HUDEP-2 (cell line): ENCODE results near the gene ERBB4.
"Not testable (repeated sequence)": the region's sequence is repeated elsewhere in the genome, so short reads cannot be mapped to it uniquely, and the experiment has no call there.

Experiments used
- DNase-seq, 76 experiments: peaks; one replicate each; lab custom pipeline; 2025; ENCODE audit not compliant: unreplicated experiment in 76 of 76; lab: John Stamatoyannopoulos, UW

Gene ERBB4

GRCh38 chr2:211665299-211665698, 873.3 kb downstream of the ERBB4 start:
- no peak for DNase-seq

- no peak for DNase-seq
Observed at GRCh38 chr2:211664321-211664720, 874.3 kb downstream of the ERBB4 start.

DNA sequence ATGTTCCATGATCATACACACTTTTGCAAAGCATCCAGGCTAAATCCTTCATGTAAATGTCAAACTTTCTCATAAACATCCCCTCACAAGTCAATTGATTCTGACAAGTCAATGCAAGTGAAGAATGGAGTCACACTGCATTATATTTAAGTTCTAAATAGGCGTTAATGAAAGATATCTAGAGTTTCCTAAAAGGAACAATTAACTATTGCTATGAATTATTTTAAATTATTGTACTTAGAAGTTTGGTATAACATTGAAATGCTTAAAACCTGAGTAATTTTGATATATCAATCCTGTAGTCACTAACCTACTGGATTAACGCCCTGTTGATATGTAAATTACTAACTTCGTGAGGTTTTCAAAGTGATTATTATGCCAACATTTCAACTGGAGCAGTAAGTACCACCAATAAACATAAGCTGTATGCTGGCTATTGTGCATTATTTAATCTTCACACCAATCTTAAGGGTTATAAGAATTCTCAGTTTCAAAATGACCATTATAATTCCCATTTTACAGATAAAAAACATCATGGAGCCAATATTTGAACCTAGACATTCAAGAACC, 884.3 kb downstream of the ERBB4 start:
- DNase-seq, result no peak

GRCh38 chr2:211652327-211652726, 886.3 kb downstream of the ERBB4 start:
- DNase-seq, result no peak

DNA sequence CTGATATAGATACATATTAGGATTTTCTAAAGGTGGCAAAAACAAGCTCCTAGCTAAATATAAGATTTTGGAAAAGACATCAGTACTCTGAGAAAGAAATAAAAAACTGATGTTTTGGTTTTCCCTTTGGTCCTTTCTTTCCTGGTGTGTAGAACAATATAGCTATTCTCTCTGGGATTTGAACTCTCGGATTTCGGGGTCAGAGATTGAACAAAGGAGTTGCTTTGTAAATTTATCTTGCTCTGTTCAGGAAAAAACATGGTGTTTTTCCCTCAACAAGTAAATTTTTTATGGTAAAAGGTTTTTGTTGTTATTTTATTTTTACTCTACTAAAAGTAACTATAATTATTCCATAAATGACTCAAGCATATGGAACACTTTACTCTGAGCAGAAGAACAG, 889.3 kb downstream of the ERBB4 start:
- DNase-seq, result no peak

GRCh38 chr2:211631503-211631902, 907.1 kb downstream of the ERBB4 start:
- no peak for DNase-seq

GRCh38 chr2:211623096-211623495, 915.5 kb downstream of the ERBB4 start:
- DNase-seq, result no peak

- no peak for DNase-seq
Observed at GRCh38 chr2:211620986-211621385, 917.6 kb downstream of the ERBB4 start.

DNA sequence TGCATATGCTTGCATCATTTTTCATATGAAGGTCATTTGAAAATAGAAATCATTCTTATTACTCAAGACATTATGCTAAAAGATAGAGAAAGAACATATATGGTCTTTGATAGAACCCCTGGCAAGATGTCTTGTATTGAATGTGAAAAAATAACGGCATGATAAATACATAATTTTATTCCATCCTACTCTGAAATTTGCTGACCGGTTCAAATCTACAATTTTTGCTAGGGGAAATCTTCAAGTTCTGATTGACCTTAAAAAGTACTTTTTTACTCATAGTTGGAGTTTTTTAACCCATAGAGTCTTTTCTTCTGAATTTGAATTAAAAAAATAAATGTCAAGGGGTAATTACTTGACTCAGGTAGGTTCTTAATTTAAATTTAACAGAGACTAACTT, 920.8 kb downstream of the ERBB4 start:
- no peak for DNase-seq

GRCh38 chr2:211611621-211612020, 927.0 kb downstream of the ERBB4 start:
- DNase-seq, result no peak

- no peak for DNase-seq
Observed at GRCh38 chr2:211611061-211611518, 927.5 kb downstream of the ERBB4 start.

DNA sequence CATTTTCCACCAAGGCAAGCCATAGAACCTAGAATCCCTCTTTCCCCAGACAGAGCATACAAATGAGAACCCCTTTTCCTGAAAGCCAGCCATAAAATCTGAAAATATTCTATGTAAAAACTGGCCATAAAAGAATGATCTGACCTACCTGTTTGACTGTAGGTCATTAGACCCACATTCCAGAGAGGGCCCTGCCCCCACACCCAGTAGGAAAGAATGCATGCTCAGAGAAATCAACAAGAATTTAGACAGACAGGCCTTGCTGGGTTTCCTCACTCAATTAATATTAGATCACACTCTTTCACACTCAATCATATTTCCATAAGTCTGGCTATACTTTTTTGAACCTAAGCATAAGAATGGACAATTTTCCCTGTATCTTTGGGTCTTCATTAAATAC, 929.5 kb downstream of the ERBB4 start:
- no peak for DNase-seq

- DNase-seq, result no peak
Observed at GRCh38 chr2:211599146-211599545, 939.5 kb downstream of the ERBB4 start.

DNA sequence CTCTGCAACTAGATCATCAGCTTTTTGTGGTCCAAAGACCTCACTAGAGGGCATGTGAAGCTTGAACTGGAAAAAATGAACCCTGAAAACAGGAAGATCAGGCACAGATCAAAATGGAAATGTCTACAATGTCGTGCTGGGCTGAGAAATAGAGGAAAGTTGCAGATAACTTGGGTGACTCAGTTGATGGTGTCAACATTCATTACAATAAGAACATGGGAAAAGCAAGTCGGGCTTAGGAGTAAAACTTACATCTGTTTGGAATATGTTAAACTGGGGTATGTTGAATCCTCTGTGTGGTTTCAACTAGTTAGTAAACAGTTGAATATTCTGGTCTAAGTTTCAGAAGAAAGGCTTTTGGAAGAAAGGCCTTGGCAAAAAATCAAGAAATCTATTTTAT, 940.4 kb downstream of the ERBB4 start:
- DNase-seq, result no peak

- not testable (repeated sequence) for DNase-seq
Observed at GRCh38 chr2:211592006-211592405, 946.6 kb downstream of the ERBB4 start.

GRCh38 chr2:211591426-211591825, 947.2 kb downstream of the ERBB4 start:
- DNase-seq, result no peak

DNA sequence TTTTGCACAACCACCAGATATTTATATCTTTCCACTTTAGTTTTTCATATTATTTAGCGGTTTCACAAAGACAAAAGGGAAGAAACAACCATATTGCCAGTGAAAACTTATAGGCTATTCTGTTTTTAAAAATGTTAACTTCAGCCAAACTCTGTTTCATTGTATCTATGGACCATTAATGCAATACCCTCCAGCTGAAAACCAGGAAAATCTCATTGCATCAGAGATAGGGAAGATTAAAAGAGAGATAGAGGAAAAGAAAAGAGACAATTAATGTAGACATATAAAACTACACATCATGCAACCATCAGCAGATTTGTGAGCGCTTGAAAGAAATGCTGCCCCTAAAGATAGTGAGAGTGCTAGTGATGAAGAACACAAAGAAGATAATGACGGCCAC, 970.2 kb downstream of the ERBB4 start:
- DNase-seq, result no peak

DNA sequence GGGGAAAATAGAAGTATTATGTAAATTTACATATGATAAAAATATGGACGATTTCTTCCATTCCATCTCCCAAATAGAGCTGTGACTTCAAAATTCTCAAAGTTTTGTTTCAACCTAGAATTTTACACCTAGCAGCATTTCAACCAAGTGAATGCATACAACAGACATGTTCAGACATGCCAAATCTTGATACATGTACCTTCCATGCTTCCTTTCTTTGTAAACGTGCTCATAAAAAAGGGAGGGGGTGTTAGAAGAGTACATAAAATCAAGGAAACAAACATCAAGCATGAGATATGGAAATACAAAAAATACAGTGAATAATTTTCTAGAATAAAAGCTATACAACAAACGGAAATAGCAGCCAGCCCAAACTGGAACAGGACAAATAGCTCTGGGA, 974.2 kb downstream of the ERBB4 start:
- no peak for DNase-seq

- no peak for DNase-seq
Observed at GRCh38 chr2:211545582-211545981, 993.0 kb downstream of the ERBB4 start.

GRCh38 chr2:211534632-211535031, 1004.0 kb downstream of the ERBB4 start:
- DNase-seq, result no peak

DNA sequence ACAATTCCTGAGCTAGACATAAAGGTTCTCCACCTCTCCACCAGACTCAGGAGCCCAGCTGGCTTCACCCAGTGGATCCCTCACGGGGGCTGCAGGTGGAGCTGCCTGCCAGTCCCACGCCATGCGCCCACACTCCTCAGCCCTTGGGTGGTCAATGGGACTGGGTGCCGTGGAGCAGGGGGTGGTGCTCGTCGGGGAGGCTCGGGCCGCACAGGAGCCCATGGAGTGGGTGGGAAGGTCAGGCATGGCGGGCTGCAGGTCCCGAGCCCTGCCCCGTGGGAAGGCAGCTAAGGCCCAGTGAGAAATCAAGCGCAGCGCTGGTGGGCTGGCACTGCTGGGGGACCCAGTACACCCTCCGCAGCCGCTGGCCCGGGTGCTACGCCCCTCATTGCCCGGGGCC, 1014.4 kb downstream of the ERBB4 start:
- DNase-seq, result not testable (repeated sequence)

GRCh38 chr2:211516537-211516936, 1022.1 kb downstream of the ERBB4 start:
- no peak for DNase-seq

GRCh38 chr2:211514049-211514448, 1024.6 kb downstream of the ERBB4 start:
- DNase-seq, result no peak
